GM21619 (cell line): ENCODE data around the gene RARS1.

Source experiments
- ATAC-seq: cut with Tn5 transposase; IDR thresholded peaks from one replicate; pipeline ENCODE4 v1.9.1; 2021; ENCODE audit not compliant: unreplicated experiment

RARS1 gene

GRCh38 chr5:168553377-168554130 lies 67.3 kb downstream of the RARS1 start:
- ATAC-seq, result no peak

- ATAC-seq, result no peak
Measured at GRCh38 chr5:168557389-168557788, 71.1 kb downstream of the RARS1 start.

- ATAC-seq, result no peak
Measured at GRCh38 chr5:168562279-168562678, 76.0 kb downstream of the RARS1 start.

GRCh38 chr5:168563959-168564358 lies 77.7 kb downstream of the RARS1 start:
- no peak for ATAC-seq

GRCh38 chr5:168568738-168569137 lies 82.5 kb downstream of the RARS1 start:
- no peak for ATAC-seq
